Activated naive CD8-positive, alpha-beta T cell treated with anti-CD3 and anti-CD28 coated beads, Interleukin-2, amount 50 U/mL, for 24 hours (primary cell): ENCODE data around the gene DDX49.

Experiments
- ATAC-seq: fragments of 150-1000 bp; cut with Tn5 transposase; one replicate; pipeline ENCODE4 v1.10.0; 2021
- DNase-seq: peaks from one replicate; pipeline ENCODE4 v3.0.0; 2021
- H3K27ac Mint-ChIP-seq: one replicate; pipeline ENCODE4 v1.8.0; 2021; ENCODE audit warnings: mild to moderate bottlenecking, mixed read lengths
- H3K27me3 Mint-ChIP-seq: one replicate; pipeline ENCODE4 v1.8.0; 2021; ENCODE audit warnings: mixed read lengths
- H3K36me3 Mint-ChIP-seq: one replicate; pipeline ENCODE4 v1.8.0; 2021; ENCODE audit warnings: low read depth, mixed read lengths
- H3K4me1 Mint-ChIP-seq: one replicate; pipeline ENCODE4 v1.8.0; 2021; ENCODE audit warnings: mixed read lengths
- H3K4me3 Mint-ChIP-seq: one replicate; pipeline ENCODE4 v1.8.0; 2021; ENCODE audit warnings: mild to moderate bottlenecking, moderate library complexity, mixed read lengths
- H3K9me3 Mint-ChIP-seq: one replicate; pipeline ENCODE4 v1.8.0; 2021; ENCODE audit warnings: mixed read lengths

Gene DDX49

DNA sequence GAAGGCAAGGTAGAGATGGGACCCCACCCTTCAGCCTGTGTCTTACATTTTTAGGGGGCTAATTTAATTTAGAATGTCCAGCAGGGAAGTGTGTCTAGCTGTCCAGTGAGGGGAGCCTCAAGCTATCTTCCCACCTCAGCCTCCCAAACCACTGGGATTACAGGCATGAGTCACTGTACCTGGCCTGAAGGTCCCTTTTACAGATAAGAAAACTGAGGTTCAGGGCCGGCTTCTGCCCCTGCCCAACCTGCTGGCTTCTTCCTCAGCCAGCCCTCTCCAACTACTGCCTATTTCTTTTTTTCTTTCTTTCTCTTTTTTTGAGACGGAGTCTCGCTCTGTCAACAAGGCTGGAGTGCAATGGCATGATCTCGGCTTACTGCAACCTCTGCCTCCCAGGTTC, 40.9 kb downstream of the DDX49 start:
- DNase-seq (no peak), ATAC-seq (no peak)
- Mint-ChIP-seq H3K4me3 (no peak overlapping the region), H3K9me3 (no peaks in the 10 kb centered on the region), H3K36me3 (no peaks in the 10 kb centered on the region), H3K27me3 (peaks cover 12% of the 10 kb centered on the region), H3K4me1 (peaks cover 11% of the 10 kb centered on the region), H3K27ac (no peak overlapping the region)

DNA sequence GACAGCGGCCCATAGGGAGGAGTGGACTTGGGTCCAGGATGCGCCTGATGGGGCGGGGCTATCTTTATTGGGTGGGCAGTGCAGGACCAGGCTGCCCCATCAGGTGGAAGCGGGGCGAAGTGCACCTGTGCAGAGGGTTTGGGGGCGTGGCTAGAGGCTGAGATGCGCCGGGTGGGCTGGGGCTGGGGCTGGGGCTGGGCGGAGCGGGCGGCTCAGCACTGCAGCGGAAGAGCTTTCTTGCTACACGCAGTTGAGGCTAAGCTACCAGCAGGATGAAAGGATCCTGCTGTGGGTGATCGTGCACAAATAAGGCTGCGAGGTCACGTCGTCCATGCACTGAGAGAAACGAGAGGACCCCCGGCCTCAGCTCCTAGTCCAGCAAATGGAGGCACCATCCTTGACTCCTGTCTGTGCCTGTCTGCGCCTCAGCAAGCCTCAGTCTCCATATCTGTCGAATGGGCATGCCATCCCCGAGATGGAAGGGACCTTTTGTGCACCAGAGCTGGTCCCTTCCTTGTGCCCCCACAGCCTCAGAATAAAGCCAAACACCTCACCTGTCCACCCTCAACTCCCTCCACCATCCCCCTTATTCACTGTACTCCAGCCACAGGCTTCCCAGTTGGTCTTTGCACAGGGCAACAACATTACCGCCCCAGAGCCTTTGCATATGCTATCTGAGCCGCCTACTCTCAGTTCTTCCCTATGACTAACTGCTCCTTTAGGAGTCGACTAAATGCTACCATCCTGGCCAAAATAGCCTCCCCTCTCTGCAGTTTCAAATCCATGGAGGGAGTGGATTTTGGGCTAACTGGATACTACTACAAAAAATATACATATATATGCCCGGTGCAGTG, 42.5 kb downstream of the DDX49 start:
- Mint-ChIP-seq H3K9me3 (no peaks in the 10 kb centered on the region), H3K4me3 (no peak overlapping the region), H3K4me1 (peaks cover 11% of the 10 kb centered on the region), H3K36me3 (no peaks in the 10 kb centered on the region), H3K27me3 (peaks cover 12% of the 10 kb centered on the region), H3K27ac (no peak overlapping the region)
- DNase-seq (no peak), ATAC-seq (no peak)

DNA sequence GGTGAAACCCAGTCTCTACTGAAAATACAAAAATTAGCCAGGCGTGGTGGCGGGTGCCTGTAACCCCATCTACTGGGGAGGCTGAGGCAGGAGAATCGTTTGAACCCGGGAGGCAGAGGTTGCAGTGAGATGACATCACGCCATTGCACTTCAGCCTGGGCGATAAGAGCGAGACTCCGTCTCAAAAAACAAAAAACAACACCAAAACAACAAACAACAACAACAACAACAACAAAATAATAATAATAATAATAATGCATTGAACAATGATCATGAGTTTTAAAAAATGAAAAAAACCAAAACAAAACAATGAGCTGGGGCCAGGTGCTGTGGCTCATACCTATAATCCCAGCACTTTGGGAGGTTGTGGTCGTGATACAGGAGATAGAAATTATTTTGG, 44.6 kb downstream of the DDX49 start:
- Mint-ChIP-seq H3K9me3 (no peaks in the 10 kb centered on the region), H3K27ac (no peak overlapping the region), H3K36me3 (no peaks in the 10 kb centered on the region), H3K4me1 (peaks cover 15% of the 10 kb centered on the region), H3K27me3 (peaks cover 17% of the 10 kb centered on the region), H3K4me3 (no peak overlapping the region)
- ATAC-seq, result no peak
- no peak for DNase-seq

DNA sequence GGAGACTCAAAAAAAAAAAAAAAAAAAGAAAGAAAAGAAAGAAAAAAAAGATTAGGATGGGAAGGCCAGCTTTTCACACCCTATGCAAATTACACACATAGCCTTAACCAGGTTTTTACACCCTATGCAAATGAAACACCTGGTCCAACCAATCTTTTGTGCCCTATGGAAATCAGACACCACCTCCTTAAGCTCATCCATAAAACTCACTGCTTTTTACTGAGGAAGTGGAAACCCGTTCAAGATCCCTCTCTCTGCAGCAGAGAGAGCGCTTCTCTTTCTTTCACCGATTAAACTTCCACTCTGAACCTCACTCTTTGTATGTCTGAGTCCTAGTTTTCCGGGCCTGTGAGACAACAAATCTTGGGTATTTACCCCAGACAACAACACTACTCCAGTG, 46.8 kb downstream of the DDX49 start:
- H3K27ac Mint-ChIP-seq, result no peak overlapping the region
- DNase-seq, result no peak
- no peak for ATAC-seq
- no peak overlapping the region for H3K4me3 Mint-ChIP-seq
- no peaks in the 10 kb centered on the region for H3K9me3 Mint-ChIP-seq
- H3K4me1 Mint-ChIP-seq, result peaks cover 19% of the 10 kb centered on the region
- H3K27me3 Mint-ChIP-seq, result peaks cover 15% of the 10 kb centered on the region
- H3K36me3 Mint-ChIP-seq, result no peaks in the 10 kb centered on the region

DNA sequence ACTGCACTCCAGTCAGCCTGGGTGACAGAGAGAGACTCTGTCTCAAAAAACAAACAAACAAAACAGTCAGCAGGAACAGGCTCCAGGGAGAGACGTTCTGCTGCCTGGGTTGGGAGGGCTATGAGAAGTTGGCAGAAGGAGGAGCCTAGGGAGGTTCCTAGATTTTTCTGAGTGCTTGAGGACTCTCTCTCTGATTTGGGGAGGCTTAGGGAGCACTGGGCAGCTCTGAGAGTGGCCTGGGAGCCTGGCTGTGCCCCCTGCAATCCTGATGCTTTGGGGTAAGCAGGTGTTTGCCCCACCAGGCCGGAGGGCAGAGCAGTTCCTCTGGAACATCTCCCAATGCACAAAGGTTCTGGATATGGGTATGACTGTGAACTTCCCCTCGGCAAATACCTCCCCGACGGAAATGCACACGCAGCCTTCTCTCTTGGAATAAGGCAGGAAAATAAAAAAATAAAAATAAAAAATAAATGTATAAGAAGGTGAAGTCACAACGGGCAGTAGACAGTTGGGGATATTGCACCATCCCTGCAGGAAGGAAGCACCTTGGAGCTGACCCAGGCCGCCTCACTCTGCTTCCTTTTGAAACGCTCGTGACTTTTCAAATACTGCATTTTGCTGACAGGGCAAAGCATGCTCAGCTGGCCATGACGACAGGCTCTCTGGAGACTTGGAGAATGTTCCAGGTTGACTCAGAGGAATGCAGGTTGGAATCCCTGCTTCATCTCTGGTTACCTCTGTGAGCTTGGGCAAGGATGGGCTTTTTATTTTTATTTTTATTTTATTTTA, 48.0 kb downstream of the DDX49 start:
- H3K36me3 Mint-ChIP-seq, result no peaks in the 10 kb centered on the region

DNA sequence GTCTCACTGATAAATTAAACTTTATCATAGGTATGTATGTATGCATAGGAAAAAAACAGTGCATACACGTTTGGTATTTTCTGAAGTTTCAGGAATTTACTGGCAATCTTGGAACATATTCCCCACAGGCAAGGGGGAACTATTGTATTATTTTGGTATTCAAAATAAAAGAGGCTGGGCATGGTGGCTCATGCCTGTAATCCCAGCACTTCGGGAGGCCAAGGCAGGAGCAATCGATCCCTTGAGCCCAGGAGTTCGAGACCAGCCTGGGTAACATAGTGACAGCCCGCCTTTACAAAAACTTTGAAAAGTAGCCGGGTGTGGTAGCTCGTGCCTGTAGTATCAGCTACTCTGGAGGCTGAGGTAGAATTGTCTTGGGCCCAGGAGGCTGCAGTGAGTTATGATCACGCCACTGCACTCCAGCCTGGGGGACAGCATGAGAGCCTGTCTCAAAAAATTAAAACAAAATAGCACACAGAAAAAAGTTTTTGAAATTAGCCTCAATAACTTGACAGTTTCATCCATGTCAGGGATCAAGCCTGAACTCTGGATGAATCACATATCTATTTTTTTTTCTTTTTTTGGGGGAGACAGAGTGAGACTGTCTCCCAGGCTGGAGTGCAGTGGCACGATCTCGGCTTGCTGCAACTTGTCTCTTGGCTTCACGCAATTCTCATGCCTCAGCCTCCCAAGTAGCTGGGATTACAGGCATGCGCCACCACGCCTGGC, 50.6 kb downstream of the DDX49 start:
- ATAC-seq (no peak), DNase-seq (no peak)
- H3K27me3 Mint-ChIP-seq, result peaks cover 10% of the 10 kb centered on the region
- no peak overlapping the region for H3K27ac Mint-ChIP-seq
- H3K4me1 Mint-ChIP-seq, result peaks cover 11% of the 10 kb centered on the region
- H3K9me3 Mint-ChIP-seq, result no peaks in the 10 kb centered on the region
- H3K36me3 Mint-ChIP-seq, result no peaks in the 10 kb centered on the region
- no peak overlapping the region for H3K4me3 Mint-ChIP-seq

More for the DNA sequence above, 48.0 kb downstream of the DDX49 start:
- no peak for DNase-seq
- ATAC-seq, result no peak
- Mint-ChIP-seq H3K27ac (no peak overlapping the region), H3K9me3 (no peaks in the 10 kb centered on the region), H3K4me1 (peaks cover 9% of the 10 kb centered on the region), H3K4me3 (no peak overlapping the region), H3K27me3 (peaks cover 10% of the 10 kb centered on the region)

DNA sequence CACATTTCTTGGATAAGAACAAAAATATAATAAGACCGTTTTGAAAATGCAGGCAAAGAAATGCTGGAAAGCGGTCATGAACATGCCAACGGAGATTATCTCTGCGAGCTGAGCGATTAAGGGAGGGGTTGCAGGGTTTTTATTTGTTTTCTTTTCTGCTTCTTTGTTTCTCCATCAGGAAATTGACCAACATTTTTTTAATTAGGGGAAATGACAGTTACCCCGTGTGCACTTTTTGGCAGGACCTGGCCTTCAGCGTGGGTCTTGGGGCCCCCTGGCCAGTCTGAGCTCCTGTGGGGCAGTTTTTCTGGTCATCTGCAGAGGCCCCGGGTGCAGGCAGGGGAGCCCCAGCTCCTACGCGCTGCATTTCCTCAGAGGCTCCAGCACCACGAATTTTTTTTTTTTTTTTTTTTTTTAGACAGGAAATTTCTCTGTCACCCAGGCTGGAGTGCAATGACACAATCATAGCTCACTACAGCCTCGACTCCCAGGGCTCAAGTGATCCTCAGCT, 52.8 kb downstream of the DDX49 start:
- Mint-ChIP-seq H3K27me3 (peaks cover 8% of the 10 kb centered on the region), H3K36me3 (no peaks in the 10 kb centered on the region), H3K27ac (no peak overlapping the region), H3K4me1 (peaks cover 11% of the 10 kb centered on the region), H3K4me3 (no peak overlapping the region), H3K9me3 (no peaks in the 10 kb centered on the region)
- ATAC-seq (no peak), DNase-seq (no peak)

DNA sequence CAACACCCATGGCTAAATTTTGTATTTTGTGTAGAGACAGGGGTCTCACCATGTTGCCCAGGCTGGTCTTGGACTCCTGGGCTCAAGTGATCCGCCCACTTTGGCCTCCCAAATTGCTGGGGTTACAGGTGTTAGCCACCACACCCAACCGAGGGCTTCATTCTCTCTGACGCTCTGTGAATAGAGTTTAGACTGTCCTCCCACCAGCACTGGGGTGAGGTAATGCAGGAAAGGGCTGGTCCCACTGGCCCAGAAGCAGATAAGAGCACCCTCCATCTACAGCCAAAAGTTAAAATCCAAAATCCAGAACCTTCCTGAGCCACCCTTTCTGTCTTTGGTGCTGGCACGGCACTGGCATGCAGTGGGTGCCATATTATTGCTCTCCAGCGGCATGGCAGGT, 53.3 kb downstream of the DDX49 start:
- Mint-ChIP-seq H3K4me3 (no peak overlapping the region), H3K4me1 (peaks cover 11% of the 10 kb centered on the region), H3K27me3 (peaks cover 8% of the 10 kb centered on the region), H3K9me3 (no peaks in the 10 kb centered on the region), H3K36me3 (no peaks in the 10 kb centered on the region), H3K27ac (no peak overlapping the region)
- DNase-seq (no peak), ATAC-seq (no peak)

DNA sequence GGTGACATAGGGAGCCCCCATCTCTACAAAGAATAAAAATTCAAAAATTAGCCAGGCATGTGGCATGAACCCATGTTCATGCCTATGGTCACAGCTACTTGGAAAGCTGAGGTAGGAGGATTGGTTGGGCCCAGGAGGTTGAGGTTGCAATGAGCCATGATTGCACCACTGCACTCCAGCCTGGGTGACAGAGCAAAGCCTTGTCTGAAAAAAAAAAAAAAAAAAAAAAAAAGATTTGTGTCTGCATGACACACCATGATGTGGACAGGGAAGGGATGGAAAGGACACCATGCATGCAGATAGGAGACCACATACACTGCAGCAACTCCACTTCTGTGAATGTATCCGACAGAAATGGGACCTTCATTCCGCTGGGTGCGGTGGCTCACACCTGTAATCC, 55.5 kb downstream of the DDX49 start:
- no peaks in the 10 kb centered on the region for H3K9me3 Mint-ChIP-seq
- DNase-seq (no peak), ATAC-seq (no peak)
- H3K27me3 Mint-ChIP-seq, result peaks cover 12% of the 10 kb centered on the region
- no peak overlapping the region for H3K27ac Mint-ChIP-seq
- no peaks in the 10 kb centered on the region for H3K36me3 Mint-ChIP-seq
- peaks cover 2% of the 10 kb centered on the region for H3K4me1 Mint-ChIP-seq
- H3K4me3 Mint-ChIP-seq, result no peak overlapping the region

DNA sequence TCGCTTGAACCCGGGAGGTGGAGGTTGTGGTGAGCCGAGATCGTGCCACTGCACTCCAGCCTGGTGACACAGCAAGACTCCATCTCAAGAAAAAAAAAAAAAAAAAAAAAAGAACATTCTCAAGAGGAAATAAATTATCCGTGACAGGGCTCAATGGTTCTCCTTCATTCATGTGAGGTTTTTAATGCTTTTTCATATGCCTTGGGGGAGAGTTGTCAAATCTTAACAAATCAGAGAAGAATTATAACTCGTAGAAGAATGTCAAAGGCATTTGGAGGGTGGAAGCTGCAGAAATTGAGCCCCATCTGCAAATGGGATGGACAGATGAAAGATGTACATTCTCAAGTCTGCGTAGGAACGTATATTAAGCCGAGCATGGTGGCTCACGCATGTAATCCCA, 56.4 kb downstream of the DDX49 start:
- no peak for DNase-seq
- no peak overlapping the region for H3K4me3 Mint-ChIP-seq
- H3K4me1 Mint-ChIP-seq, result peaks cover 2% of the 10 kb centered on the region
- no peaks in the 10 kb centered on the region for H3K36me3 Mint-ChIP-seq
- no peak overlapping the region for H3K27ac Mint-ChIP-seq
- no peak for ATAC-seq
- H3K27me3 Mint-ChIP-seq, result peaks cover 12% of the 10 kb centered on the region
- H3K9me3 Mint-ChIP-seq, result no peaks in the 10 kb centered on the region
